HEK293 (cell line): ENCODE measurements around the gene CACNA2D4.

Experiments used
- CTCF ChIA-PET: fragments of 350-600 bp; formaldehyde crosslinking; extraction: SDS; loops from one replicate; lab custom pipeline; 2021; ENCODE audit warnings: antibody characterized with exemption; lab: Yijun Ruan, JAX
- POLR2A ChIA-PET: fragments of 300-600 bp; formaldehyde crosslinking; extraction: SDS; loops from one replicate; lab custom pipeline; 2020; ENCODE audit warnings: antibody characterized with exemption, inconsistent platforms; lab: Yijun Ruan, JAX
- H3K27ac ChIP-seq: fragments of 200-500 bp; sonication (Bioruptor generic); 2 replicates; pipeline ENCODE4 v1.5.1; 2014; ENCODE audit warnings: low read depth, low read length, control low read depth, inconsistent platforms; ENCODE audit errors: extremely low read depth
- H3K36me3 ChIP-seq, 2 experiments: fragments of 200-500 bp in 1 of 2; sonication (Bioruptor generic) in 1 of 2; 1 replicate in 1 of 2; 2 replicates in 1 of 2; pipeline ENCODE4 v1.5.1; 2014 to 2017; ENCODE audit warnings: inconsistent platforms in 2 of 2, low read length in 2 of 2; ENCODE audit not compliant: control insufficient read depth in 2 of 2, insufficient read depth in 1 of 2
- H3K4me1 ChIP-seq: fragments of 200-500 bp; sonication (Bioruptor generic); 2 replicates; pipeline ENCODE4 v1.5.1; 2014; ENCODE audit warnings: mild to moderate bottlenecking, low read length, inconsistent platforms; ENCODE audit not compliant: control insufficient read depth, insufficient read depth
- H3K4me3 ChIP-seq: 2 replicates; pipeline ENCODE4 v1.5.1; 2011; ENCODE audit warnings: low read depth, mild to moderate bottlenecking, control low read depth, low read length, moderate library complexity
- H3K9me3 ChIP-seq: fragments of 200-500 bp; sonication (Bioruptor generic); 2 replicates; pipeline ENCODE4 v1.5.1; 2014; ENCODE audit warnings: low read depth, low read length, inconsistent platforms; ENCODE audit not compliant: control insufficient read depth, insufficient read depth
- BCL11B ChIP-seq: fragments of 450-650 bp; formaldehyde crosslinking; IDR thresholded peaks from 2 replicates; pipeline ENCODE4 v1.5.1; 2016; ENCODE audit warnings: low read depth, missing biosample characterization, missing genetic modification characterization
- KLF1 ChIP-seq: fragments of 450-650 bp; formaldehyde crosslinking; IDR thresholded peaks from 2 replicates; pipeline ENCODE4 v1.5.1; 2016; ENCODE audit warnings: missing biosample characterization, missing genetic modification characterization
- SALL2 ChIP-seq: fragments of 450-650 bp; formaldehyde crosslinking; IDR thresholded peaks from 2 replicates; pipeline ENCODE4 v1.5.0; 2017; ENCODE audit warnings: missing biosample characterization, mild to moderate bottlenecking, missing genetic modification characterization, borderline replicate concordance
- ZBTB8A ChIP-seq: fragments of 450-650 bp; formaldehyde crosslinking; IDR thresholded peaks from 2 replicates; pipeline ENCODE4 v1.5.1; 2016; ENCODE audit warnings: missing biosample characterization, missing genetic modification characterization
- ZFP69B ChIP-seq: fragments of 450-650 bp; formaldehyde crosslinking; IDR thresholded peaks from 2 replicates; pipeline ENCODE4 v1.5.1; 2016; ENCODE audit warnings: missing biosample characterization, missing genetic modification characterization
- ZNF24 ChIP-seq: fragments of 450-650 bp; formaldehyde crosslinking; IDR thresholded peaks from 2 replicates; pipeline ENCODE4 v1.5.1; 2016; ENCODE audit warnings: missing biosample characterization, missing genetic modification characterization
- ZNF274 ChIP-seq, 2 experiments: fragments of 200-500 bp in 1 of 2; fragments of 450-650 bp in 1 of 2; sonication (Bioruptor generic) in 1 of 2; formaldehyde crosslinking in 1 of 2; IDR thresholded peaks; 2 replicates each; pipeline versions ENCODE4 v1.5.1 to v1.6.1; 2014 to 2016; ENCODE audit warnings: borderline replicate concordance in 1 of 2, inconsistent platforms in 1 of 2, low read length in 1 of 2, missing biosample characterization in 1 of 2, missing genetic modification characterization in 1 of 2
- ZNF292 ChIP-seq: fragments of 450-650 bp; formaldehyde crosslinking; IDR thresholded peaks from 2 replicates; pipeline ENCODE4 v1.5.1; 2016; ENCODE audit warnings: low read depth, missing biosample characterization, missing genetic modification characterization, borderline replicate concordance
- ZNF335 ChIP-seq: fragments of 450-650 bp; formaldehyde crosslinking; conservative IDR thresholded peaks from 2 replicates; pipeline ENCODE4 v1.5.1; 2016; ENCODE audit warnings: missing biosample characterization, missing genetic modification characterization
- ZNF391 ChIP-seq: fragments of 450-650 bp; formaldehyde crosslinking; IDR thresholded peaks from 2 replicates; pipeline ENCODE4 v1.5.1; 2016; ENCODE audit warnings: low read depth, missing biosample characterization, missing genetic modification characterization, borderline replicate concordance
- ZNF404 ChIP-seq: fragments of 450-650 bp; formaldehyde crosslinking; IDR thresholded peaks from 2 replicates; pipeline ENCODE4 v1.5.1; 2017; ENCODE audit warnings: missing biosample characterization, missing genetic modification characterization
- ZNF544 ChIP-seq: fragments of 450-650 bp; formaldehyde crosslinking; IDR thresholded peaks from 2 replicates; pipeline ENCODE4 v1.5.0; 2017; ENCODE audit warnings: missing biosample characterization, missing genetic modification characterization
- ZNF585B ChIP-seq: fragments of 450-650 bp; formaldehyde crosslinking; IDR thresholded peaks from 2 replicates; pipeline ENCODE4 v1.5.1; 2016; ENCODE audit warnings: missing biosample characterization, missing genetic modification characterization
- ZNF624 ChIP-seq: fragments of 450-650 bp; formaldehyde crosslinking; IDR thresholded peaks from 2 replicates; pipeline ENCODE4 v1.5.1; 2017; ENCODE audit warnings: missing biosample characterization, missing genetic modification characterization
- ZNF791 ChIP-seq: fragments of 450-650 bp; formaldehyde crosslinking; IDR thresholded peaks from 2 replicates; pipeline ENCODE4 v1.5.1; 2016; ENCODE audit warnings: missing biosample characterization, missing genetic modification characterization
- TF ChIP-seq, protein P1 (sequence below): fragments of 450-650 bp; formaldehyde crosslinking; IDR thresholded peaks from 2 replicates; pipeline ENCODE4 v1.5.0; 2017; ENCODE audit warnings: missing biosample characterization, missing genetic modification characterization, borderline replicate concordance
- TF ChIP-seq, protein P2 (sequence below): fragments of 450-650 bp; formaldehyde crosslinking; IDR thresholded peaks from 2 replicates; pipeline ENCODE4 v1.5.1; 2016; ENCODE audit warnings: missing biosample characterization, missing genetic modification characterization
- TF ChIP-seq, protein P3 (sequence below): fragments of 450-650 bp; formaldehyde crosslinking; IDR thresholded peaks from 2 replicates; pipeline ENCODE4 v1.5.1; 2017; ENCODE audit warnings: missing biosample characterization, mild to moderate bottlenecking, missing genetic modification characterization, moderate library complexity
- TF ChIP-seq, protein P4 (sequence below): fragments of 450-650 bp; formaldehyde crosslinking; conservative IDR thresholded peaks from 2 replicates; pipeline ENCODE4 v1.5.1; 2016; ENCODE audit warnings: low read depth, missing biosample characterization, missing genetic modification characterization

The CACNA2D4 gene

DNA sequence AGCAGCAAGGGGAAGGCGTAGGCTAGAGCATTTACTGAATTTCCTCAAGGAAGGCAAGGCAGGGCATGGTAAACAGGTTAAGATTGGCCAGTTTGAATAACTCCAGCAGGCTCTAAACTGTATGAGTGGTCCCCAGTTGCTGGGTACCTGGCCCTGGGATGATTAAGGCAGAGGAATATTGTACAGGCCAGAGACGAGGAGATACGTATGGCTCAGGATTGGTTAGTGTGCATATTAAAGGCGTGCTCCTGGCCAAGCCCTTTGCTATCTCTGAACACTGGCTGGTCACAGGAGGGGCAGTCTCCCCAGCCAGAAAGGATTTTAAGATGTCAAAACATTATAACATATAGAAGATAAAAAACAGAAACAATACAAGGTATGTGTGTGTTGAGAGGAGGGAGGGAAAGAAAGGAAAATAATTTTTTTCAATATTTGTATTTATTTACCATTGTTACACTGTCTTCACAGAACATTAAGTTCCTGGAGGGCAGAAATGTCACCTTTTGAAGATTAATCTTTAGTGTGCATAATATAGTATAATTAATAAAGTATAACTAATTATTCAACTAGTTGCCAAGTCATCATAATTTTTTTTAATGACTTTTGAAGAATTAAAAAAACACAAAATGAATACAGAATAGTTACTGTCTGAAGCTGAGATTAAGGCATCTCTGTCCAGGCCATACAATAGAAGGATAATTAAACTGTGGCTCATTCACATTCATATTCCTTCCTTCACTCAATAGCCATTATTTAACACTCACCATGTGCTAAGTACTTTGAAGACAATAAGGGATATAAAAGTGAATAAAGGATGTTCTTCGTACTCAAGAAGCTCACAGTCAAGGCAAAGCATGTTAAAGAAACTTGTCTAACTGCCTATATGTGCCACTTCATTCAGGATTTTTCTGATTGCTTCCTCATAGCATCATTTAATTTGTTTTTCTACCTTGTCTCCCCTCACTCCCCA lies 43.9 kb upstream of the CACNA2D4 start:
- H3K9me3 ChIP-seq = no peaks in the 10 kb centered on the region
- H3K4me3 ChIP-seq = no peak overlapping the region
- POLR2A ChIA-PET = no interaction called here
- H3K27ac ChIP-seq = no peak overlapping the region
- CTCF ChIA-PET = interaction anchor here (0.5 to 1.0 kb wide), 5 partner anchors 9 to 292 kb away, joined by 3 to 5 read pairs (median 3); no protein-coding TSS in a partner anchor
- H3K36me3 ChIP-seq = peaks cover 14 to 60% of the 10 kb centered on the region in 2 experiments
- H3K4me1 ChIP-seq = no peaks in the 10 kb centered on the region
- TF ChIP-seq ZNF274 (IDR thresholded peaks at IDR 0.05; ENCODE audit: low read length) (no peak), ZNF274 (tag by site-specific recombination; IDR thresholded peaks at IDR 0.05; ENCODE audit: borderline replicate concordance) (no peak), KLF1 (tag by site-specific recombination) (no peak)

DNA sequence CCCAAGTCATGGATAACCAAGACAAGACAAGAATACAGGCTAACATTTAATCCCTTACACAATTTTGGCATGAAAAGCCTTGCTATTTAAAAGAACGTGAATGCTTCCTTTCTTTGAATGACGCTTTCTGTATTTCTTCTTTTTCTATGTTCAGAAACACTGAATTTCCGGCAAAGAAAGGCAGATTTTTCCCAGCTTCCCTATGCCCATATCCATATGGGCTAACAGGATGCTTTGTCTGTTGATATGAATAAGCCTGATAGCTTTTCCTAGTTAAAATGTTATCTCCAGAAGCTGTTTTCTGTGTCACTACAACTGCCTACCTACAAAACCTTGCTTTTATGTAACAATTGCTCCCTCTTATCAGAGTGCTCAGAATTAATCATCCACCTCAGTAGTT lies 38.3 kb upstream of the CACNA2D4 start:
- Histone ChIP-seq H3K9me3 (no peaks in the 10 kb centered on the region), H3K4me3 (no peak overlapping the region), H3K27ac (no peak overlapping the region), H3K36me3 (peaks cover 13 to 47% of the 10 kb centered on the region in 2 experiments; a peak in 2 of 3 replicates), H3K4me1 (no peaks in the 10 kb centered on the region)
- ChIA-PET POLR2A (no interaction called here), CTCF (interaction anchor here (5.5 kb wide), 1 partner anchor 17 kb away, joined by 32 read pairs; no protein-coding TSS in a partner anchor)
- TF ChIP-seq, protein P1, sequence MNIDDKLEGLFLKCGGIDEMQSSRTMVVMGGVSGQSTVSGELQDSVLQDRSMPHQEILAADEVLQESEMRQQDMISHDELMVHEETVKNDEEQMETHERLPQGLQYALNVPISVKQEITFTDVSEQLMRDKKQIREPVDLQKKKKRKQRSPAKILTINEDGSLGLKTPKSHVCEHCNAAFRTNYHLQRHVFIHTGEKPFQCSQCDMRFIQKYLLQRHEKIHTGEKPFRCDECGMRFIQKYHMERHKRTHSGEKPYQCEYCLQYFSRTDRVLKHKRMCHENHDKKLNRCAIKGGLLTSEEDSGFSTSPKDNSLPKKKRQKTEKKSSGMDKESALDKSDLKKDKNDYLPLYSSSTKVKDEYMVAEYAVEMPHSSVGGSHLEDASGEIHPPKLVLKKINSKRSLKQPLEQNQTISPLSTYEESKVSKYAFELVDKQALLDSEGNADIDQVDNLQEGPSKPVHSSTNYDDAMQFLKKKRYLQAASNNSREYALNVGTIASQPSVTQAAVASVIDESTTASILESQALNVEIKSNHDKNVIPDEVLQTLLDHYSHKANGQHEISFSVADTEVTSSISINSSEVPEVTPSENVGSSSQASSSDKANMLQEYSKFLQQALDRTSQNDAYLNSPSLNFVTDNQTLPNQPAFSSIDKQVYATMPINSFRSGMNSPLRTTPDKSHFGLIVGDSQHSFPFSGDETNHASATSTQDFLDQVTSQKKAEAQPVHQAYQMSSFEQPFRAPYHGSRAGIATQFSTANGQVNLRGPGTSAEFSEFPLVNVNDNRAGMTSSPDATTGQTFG (tag by site-specific recombination) = no peak
- TF ChIP-seq ZNF544 (tag by site-specific recombination) = no peak
- no peak for TF ChIP-seq ZNF292 (tag by site-specific recombination)
- TF ChIP-seq, protein P2, sequence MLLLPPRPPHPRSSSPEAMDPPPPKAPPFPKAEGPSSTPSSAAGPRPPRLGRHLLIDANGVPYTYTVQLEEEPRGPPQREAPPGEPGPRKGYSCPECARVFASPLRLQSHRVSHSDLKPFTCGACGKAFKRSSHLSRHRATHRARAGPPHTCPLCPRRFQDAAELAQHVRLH (tag by site-specific recombination) = no peak
- TF ChIP-seq, protein P3, sequence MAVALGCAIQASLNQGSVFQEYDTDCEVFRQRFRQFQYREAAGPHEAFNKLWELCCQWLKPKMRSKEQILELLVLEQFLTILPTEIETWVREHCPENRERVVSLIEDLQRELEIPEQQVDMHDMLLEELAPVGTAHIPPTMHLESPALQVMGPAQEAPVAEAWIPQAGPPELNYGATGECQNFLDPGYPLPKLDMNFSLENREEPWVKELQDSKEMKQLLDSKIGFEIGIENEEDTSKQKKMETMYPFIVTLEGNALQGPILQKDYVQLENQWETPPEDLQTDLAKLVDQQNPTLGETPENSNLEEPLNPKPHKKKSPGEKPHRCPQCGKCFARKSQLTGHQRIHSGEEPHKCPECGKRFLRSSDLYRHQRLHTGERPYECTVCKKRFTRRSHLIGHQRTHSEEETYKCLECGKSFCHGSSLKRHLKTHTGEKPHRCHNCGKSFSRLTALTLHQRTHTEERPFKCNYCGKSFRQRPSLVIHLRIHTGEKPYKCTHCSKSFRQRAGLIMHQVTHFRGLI (tag by site-specific recombination) = no peak
- TF ChIP-seq ZNF585B (tag by site-specific recombination) = no peak
- no peak for TF ChIP-seq ZNF391 (tag by site-specific recombination)
- TF ChIP-seq BCL11B = no peak
- no peak for TF ChIP-seq ZFP69B (tag by site-specific recombination)
- no peak for TF ChIP-seq ZNF791
- TF ChIP-seq ZBTB8A (tag by site-specific recombination) = no peak
- TF ChIP-seq ZNF335 = no peak
- no peak for TF ChIP-seq ZNF404 (tag by site-specific recombination)
- no peak for TF ChIP-seq ZNF624 (tag by site-specific recombination)
- TF ChIP-seq, protein P4, sequence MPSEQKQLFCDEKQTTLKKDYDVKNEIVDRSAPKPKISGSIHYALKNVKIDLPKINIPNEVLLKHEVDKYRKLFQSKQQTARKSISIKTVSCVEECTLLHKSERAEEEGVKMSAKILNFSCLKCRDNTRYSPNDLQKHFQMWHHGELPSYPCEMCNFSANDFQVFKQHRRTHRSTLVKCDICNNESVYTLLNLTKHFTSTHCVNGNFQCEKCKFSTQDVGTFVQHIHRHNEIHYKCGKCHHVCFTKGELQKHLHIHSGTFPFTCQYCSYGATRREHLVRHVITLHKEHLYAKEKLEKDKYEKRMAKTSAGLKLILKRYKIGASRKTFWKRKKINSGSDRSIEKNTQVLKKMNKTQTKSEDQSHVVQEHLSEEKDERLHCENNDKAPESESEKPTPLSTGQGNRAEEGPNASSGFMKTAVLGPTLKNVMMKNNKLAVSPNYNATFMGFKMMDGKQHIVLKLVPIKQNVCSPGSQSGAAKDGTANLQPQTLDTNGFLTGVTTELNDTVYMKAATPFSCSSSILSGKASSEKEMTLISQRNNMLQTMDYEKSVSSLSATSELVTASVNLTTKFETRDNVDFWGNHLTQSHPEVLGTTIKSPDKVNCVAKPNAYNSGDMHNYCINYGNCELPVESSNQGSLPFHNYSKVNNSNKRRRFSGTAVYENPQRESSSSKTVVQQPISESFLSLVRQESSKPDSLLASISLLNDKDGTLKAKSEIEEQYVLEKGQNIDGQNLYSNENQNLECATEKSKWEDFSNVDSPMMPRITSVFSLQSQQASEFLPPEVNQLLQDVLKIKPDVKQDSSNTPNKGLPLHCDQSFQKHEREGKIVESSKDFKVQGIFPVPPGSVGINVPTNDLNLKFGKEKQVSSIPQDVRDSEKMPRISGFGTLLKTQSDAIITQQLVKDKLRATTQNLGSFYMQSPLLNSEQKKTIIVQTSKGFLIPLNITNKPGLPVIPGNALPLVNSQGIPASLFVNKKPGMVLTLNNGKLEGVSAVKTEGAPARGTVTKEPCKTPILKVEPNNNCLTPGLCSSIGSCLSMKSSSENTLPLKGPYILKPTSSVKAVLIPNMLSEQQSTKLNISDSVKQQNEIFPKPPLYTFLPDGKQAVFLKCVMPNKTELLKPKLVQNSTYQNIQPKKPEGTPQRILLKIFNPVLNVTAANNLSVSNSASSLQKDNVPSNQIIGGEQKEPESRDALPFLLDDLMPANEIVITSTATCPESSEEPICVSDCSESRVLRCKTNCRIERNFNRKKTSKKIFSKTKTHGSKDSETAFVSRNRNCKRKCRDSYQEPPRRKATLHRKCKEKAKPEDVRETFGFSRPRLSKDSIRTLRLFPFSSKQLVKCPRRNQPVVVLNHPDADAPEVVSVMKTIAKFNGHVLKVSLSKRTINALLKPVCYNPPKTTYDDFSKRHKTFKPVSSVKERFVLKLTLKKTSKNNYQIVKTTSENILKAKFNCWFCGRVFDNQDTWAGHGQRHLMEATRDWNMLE (tag by site-specific recombination) = no peak
- TF ChIP-seq SALL2 (tag by site-specific recombination) = no peak
- TF ChIP-seq ZNF24 (tag by site-specific recombination) = no peak
